Brain microvascular endothelial cell (primary cell): ENCODE data around the gene PIGL.
"Not testable (repeated sequence)": the region's sequence is repeated elsewhere in the genome, so short reads cannot be mapped to it uniquely, and the experiment has no call there.

Experiments
- DNase-seq: peaks from one replicate; pipeline ENCODE4 v3.0.0-alpha.2; 2020
- H3K27ac ChIP-seq: fragments of 250-450 bp; sonication (Bioruptor Pico); 2 replicates; pipeline ENCODE4 v1.5.1; 2020; ENCODE audit warnings: mild to moderate bottlenecking, moderate library complexity
- H3K27me3 ChIP-seq: fragments of 250-450 bp; sonication (Bioruptor Pico); replicated peaks from 2 replicates; pipeline ENCODE4 v1.5.1; 2020; ENCODE audit warnings: mild to moderate bottlenecking
- H3K36me3 ChIP-seq: fragments of 250-450 bp; sonication (Bioruptor Pico); replicated peaks from 2 replicates; pipeline ENCODE4 v1.5.1; 2020; ENCODE audit warnings: mild to moderate bottlenecking
- H3K4me3 ChIP-seq: 2 replicates; pipeline ENCODE4 v1.5.1; 2011; ENCODE audit warnings: low read depth, mild to moderate bottlenecking, control low read depth, low read length, moderate library complexity
- CTCF ChIP-seq: IDR thresholded peaks from 2 replicates; pipeline ENCODE4 v1.5.1; 2011; ENCODE audit warnings: low read depth, mild to moderate bottlenecking, moderate library complexity, low read length, control low read depth, inconsistent platforms; ENCODE audit errors: missing control alignments
- in situ Hi-C: cut with HindIII; loops from 2 replicates; pipeline ENCODE4 v1.10.0; 2017; ENCODE audit warnings: low sequenced_read_pairs, low pct_ligation_motif_present

Gene PIGL

DNA sequence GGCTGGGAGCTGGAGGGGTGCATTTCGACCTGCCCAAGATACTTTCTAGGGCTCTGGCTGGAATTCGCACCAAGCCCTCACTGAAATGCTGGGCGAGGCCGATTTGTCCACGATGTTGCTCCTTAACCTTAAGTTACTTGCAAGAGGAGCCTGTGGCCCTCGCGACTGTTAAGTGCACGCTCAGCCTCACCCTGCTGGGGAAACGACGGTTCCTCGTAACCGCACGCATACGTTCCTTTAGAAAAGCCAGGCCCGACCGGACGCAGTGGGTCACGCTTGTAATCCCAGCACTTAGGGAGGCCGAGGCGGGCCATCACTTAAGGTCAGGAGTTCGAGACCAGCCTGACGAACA lies 1.1 kb upstream of the PIGL start:
- no peak for DNase-seq
- Histone ChIP-seq H3K4me3 (peak overlapping the region; percentile 88), H3K27ac (peak overlapping the region; percentile 89), H3K27me3 (no peaks in the 10 kb centered on the region), H3K36me3 (no peaks in the 10 kb centered on the region)
- no peak for TF ChIP-seq CTCF
- in situ Hi-C loops, result no loop called here

- Histone ChIP-seq H3K4me3 (peak overlapping the region; percentile 92), H3K27ac (peak overlapping the region; percentile 89)
- H3K36me3 ChIP-seq, in situ Hi-C loops, H3K27me3 ChIP-seq, DNase-seq: not testable (repeated sequence)
Measured at GRCh38 chr17:16216341-16217001, 539 bp upstream of the PIGL start.

DNA sequence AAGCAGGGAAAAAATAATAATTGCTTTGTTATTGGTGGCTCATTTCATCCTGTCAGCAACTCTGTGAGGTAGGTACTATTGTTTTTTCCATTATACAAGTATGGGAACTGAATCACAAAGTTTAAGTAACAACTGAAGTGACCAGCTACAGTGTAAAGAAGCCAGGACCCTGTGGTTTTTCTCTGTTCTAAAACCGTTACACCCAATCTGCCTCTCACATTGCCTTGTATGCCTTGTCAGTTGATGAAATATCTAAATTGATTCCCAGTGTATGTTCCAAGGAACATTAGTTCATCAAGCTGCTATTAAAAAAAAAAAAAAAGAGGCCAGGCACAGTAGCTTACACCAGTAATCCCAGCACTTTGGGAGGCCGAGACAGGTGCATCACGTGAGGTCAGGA lies 5.4 kb downstream of the PIGL start:
- no peaks in the 10 kb centered on the region for H3K27me3 ChIP-seq
- no peak overlapping the region for H3K27ac ChIP-seq
- H3K4me3 ChIP-seq, result no peak overlapping the region
- in situ Hi-C loops, result no loop called here
- no peak for TF ChIP-seq CTCF
- no peak for DNase-seq
- H3K36me3 ChIP-seq, result no peaks in the 10 kb centered on the region

- H3K36me3 ChIP-seq, H3K4me3 ChIP-seq, H3K27ac ChIP-seq, DNase-seq, H3K27me3 ChIP-seq, in situ Hi-C loops: not testable (repeated sequence)
Measured at GRCh38 chr17:16229912-16230561, 13.0 kb downstream of the PIGL start.

DNA sequence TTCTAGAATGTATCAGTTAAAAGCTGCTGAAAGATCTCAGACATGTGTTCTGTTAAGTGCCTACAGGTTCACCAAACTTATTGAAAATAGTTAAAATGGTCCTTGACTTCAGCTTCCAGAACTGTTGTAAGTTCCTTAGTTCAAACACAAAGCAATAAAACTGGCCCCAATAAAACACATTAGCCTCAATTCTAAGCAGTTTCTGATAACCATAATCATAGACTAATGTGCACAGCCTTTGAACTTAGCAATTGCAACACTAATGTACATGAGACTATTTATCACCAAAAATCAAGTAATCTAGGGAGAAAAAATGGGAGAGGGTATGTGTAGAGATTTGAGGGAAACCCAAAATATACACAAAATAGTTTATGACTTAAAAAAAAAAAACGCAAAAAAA lies 15.4 kb downstream of the PIGL start:
- no peaks in the 10 kb centered on the region for H3K27me3 ChIP-seq
- in situ Hi-C loops, result no loop called here
- no peak overlapping the region for H3K4me3 ChIP-seq
- no peak overlapping the region for H3K27ac ChIP-seq
- TF ChIP-seq CTCF, result no peak
- no peaks in the 10 kb centered on the region for H3K36me3 ChIP-seq
- no peak for DNase-seq

DNA sequence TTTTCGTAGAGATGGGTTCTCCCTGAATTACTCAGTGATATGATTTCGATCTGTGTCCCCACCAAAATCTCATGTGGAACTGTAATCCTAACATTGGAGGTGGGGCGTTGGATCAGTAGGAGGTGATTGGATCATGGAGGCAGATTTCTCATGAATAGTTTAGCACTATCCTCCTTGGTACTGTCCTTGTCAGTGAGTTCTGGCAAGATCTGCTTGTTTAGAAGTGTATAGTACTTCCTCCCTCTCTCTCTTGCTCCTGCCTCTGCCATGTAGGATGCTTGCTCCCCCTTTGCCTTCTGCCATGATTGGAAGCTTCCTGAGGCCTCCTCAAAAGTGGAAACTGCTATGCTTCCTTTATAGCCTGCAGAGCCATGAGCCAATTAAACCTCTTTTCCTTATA lies 22.9 kb downstream of the PIGL start:
- DNase-seq, result no peak
- TF ChIP-seq CTCF, result no peak
- no peaks in the 10 kb centered on the region for H3K27me3 ChIP-seq
- H3K27ac ChIP-seq, result no peak overlapping the region
- H3K36me3 ChIP-seq, result no peaks in the 10 kb centered on the region
- H3K4me3 ChIP-seq, result no peak overlapping the region
- in situ Hi-C loops, result no loop called here

DNA sequence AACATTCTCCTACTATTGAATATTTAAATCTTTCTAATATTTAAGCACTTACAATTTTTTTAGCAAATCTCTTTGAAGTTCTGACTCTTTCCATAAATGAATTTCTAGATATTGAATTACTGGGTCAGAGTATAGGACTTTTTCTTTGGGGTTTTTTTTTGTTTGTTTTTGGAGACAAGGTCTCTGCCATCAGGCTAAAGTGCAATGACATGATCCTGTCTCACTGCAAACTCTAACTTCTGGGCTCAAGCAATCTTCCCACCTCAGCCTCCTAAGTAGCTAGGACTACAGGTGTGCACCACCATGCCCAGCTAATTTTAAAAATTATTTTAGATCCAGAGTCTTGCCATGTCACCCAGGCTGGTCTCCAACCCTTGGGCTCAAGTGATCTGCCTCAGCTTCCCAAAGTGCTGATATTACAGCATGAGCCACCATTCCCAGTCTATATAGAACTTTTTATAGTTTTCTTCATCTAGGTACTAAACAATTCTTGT lies 24.9 kb downstream of the PIGL start:
- Histone ChIP-seq H3K27ac (no peak overlapping the region), H3K27me3 (no peaks in the 10 kb centered on the region), H3K36me3 (no peaks in the 10 kb centered on the region), H3K4me3 (no peak overlapping the region)
- no peak for TF ChIP-seq CTCF
- in situ Hi-C loops, result no loop called here
- DNase-seq, result no peak
